Retinal pigment epithelial cell (primary cell): Measurements from ENCODE around the gene STEAP3.
"Not testable (repeated sequence)": the region's sequence is repeated elsewhere in the genome, so short reads cannot be mapped to it uniquely, and the experiment has no call there.

Source experiments
- DNase-seq: peaks from one replicate; pipeline ENCODE4 v3.0.0-alpha.2; 2010; ENCODE audit warnings: low read depth
- H3K4me3 ChIP-seq: 2 replicates; pipeline ENCODE4 v1.5.1; 2011; ENCODE audit warnings: mild to moderate bottlenecking, low read length, control low read depth, moderate library complexity
- TF ChIP-seq, protein P1 (sequence below): conservative IDR thresholded peaks from 2 replicates; pipeline ENCODE4 v1.5.1; 2011; ENCODE audit warnings: low read depth, low read length, control low read depth, inconsistent platforms

Gene STEAP3

DNA sequence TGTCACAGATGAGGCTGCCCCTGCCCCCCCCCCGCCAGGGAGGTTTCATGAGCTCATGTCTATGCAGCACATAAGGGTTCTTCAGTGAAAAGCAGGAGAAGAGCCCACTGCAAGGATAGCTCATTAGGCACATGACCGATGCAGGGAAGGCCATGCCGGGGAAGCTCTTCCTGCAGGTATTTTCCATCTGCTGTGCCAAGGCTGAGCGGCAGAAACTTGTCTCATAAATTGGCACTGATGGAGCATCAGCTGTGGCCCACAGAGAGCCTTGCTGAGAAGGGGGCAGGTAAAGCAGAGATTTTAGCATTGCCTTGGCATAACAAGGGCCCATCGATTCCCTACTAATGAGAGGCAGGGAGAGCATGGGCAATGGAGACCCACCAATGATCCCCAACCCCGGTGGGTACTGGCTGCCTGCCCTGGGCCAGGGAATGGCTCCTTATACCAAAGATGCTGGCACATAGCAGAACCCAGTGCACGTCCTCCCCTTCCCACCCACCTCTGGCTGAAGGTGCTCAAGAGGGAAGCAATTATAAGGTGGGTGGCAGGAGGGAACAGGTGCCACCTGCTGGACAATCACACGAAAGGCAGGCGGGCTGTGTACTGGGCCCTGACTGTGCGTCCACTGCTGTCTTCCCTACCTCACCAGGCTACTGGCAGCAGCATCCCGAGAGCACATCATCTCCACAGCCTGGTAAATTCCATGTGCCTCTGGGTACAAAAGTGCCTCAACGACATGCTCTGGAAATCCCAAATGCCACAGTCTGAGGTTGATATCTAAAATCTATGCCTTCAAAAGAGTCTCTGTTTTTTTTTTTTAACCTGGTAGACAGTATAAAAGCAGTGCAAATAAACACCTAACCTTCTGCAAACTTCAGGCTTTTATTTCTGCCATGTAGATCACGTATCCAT lies 41.4 kb downstream of the STEAP3 start:
- no peak overlapping the region for H3K4me3 ChIP-seq
- TF ChIP-seq, protein P1, sequence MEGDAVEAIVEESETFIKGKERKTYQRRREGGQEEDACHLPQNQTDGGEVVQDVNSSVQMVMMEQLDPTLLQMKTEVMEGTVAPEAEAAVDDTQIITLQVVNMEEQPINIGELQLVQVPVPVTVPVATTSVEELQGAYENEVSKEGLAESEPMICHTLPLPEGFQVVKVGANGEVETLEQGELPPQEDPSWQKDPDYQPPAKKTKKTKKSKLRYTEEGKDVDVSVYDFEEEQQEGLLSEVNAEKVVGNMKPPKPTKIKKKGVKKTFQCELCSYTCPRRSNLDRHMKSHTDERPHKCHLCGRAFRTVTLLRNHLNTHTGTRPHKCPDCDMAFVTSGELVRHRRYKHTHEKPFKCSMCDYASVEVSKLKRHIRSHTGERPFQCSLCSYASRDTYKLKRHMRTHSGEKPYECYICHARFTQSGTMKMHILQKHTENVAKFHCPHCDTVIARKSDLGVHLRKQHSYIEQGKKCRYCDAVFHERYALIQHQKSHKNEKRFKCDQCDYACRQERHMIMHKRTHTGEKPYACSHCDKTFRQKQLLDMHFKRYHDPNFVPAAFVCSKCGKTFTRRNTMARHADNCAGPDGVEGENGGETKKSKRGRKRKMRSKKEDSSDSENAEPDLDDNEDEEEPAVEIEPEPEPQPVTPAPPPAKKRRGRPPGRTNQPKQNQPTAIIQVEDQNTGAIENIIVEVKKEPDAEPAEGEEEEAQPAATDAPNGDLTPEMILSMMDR, result peak; percentile 94
- DNase-seq, result no peak

DNA sequence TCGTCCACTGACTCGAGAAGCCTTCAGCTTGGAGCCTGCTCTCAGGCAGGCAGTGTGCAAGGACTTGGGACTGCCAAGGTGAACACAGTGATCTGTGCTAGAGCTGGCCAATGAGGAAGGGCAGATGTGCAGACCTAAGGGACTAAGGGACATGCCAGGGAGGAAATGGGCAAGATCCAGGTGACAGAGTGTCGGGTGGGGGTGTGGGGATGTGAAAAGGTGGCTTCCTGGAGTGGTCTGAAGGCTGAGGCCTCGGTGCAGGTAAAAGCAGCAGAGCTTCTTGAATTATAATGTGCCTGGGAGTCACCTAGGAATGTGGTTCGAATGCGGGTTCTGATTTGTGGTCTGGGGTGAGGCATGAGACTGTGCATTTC lies 42.0 kb downstream of the STEAP3 start:
- no peak for DNase-seq
- TF ChIP-seq, protein P1, result no peak

DNA sequence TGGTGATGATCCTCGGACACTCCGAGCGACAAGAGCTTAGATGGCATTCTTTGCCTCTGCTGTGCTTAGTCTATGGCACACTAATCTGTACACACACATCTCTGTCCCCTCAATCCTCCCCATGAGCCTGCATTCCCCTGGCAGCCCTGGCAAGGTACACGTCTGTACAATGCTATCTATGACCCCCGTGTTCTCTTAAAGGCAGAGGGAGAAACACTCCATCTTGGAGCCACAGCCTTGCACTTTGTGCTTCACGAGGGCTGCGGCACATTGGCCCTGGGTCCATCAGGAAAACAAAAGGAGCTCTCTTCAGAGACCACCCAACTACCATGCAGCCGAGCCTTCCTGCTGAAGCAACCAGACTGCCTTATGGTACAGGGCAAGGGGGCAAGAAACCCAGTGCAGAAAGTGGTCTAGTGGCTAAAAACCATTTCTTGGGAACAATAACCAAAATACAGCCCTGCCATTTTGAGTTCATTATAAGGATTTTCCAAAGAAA lies 42.5 kb downstream of the STEAP3 start:
- TF ChIP-seq, protein P1, result no peak
- DNase-seq, result no peak

More for the DNA sequence above, 42.0 kb downstream of the STEAP3 start:
- no peak overlapping the region for H3K4me3 ChIP-seq

GRCh38 chr2:119267604-119268003 lies 44.0 kb downstream of the STEAP3 start:
- no peak overlapping the region for H3K4me3 ChIP-seq
- DNase-seq, result no peak
- TF ChIP-seq, protein P1, result no peak

More for the DNA sequence above, 42.5 kb downstream of the STEAP3 start:
- H3K4me3 ChIP-seq, result no peak overlapping the region

DNA sequence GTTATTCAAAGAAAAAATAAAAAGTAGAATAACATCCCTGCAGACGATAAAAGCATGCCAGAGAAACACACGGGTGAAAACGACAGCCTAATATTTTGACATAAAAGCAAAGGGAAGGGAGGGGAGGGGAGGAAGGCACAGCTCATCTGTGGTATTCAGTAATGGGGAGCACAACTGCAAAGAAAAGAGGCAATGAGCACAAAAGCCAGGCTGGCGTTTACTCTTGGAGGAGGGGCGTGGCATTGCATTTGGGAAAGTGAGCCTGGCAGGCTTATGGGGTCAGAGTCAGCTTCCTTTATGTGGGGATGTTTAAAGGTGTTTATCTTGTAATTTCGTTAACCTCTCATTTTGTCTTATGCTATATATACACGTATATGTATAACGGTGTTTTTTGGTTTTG lies 53.2 kb downstream of the STEAP3 start:
- TF ChIP-seq, protein P1, result no peak
- no peak for DNase-seq
- H3K4me3 ChIP-seq, result no peak overlapping the region

DNA sequence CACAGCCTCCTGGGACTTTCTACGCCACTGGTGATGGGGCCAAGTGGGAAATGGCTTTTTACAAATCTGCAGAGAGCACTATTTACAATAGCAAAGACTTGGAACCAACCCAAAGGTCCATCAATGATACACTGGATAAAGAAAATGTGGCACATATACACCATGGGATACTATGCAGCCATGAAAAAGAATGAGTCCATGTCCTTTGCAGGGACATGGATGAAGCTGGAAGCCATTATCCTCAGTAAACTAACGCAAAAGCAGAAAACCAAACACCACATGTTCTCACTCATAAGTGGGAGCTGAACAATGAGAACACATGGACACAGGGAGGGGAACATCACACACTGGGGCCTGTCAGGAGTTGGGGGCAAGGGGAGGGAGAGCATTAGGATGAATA lies 54.8 kb downstream of the STEAP3 start:
- not testable (repeated sequence) for DNase-seq, H3K4me3 ChIP-seq

GRCh38 chr2:119278946-119279345 lies 55.3 kb downstream of the STEAP3 start:
- TF ChIP-seq, protein P1, result no peak
- no peak overlapping the region for H3K4me3 ChIP-seq
- DNase-seq, result no peak
